ENCODE results near the gene NEURL3.

DNA sequence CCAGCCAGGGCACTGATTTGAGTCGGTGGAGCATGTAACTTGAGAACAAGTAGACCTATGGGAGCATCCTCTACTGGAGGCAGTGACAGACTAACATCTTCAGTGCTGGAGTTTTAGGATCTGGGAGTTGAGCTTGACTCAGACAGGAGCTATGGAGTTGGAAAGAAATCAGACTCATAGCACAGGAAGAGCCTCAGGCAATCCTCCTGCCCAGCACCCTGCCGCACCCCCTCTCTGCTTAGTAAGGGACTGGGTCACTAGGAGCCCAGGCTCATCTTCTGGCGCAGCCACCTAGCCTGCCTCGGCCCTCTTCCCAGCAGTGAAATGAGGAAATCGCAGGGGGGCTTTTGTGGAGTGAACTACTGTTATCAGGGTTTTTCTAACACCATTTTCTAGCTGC lies 35.0 kb upstream of the NEURL3 start:
- TF ChIP-seq, protein P1, sequence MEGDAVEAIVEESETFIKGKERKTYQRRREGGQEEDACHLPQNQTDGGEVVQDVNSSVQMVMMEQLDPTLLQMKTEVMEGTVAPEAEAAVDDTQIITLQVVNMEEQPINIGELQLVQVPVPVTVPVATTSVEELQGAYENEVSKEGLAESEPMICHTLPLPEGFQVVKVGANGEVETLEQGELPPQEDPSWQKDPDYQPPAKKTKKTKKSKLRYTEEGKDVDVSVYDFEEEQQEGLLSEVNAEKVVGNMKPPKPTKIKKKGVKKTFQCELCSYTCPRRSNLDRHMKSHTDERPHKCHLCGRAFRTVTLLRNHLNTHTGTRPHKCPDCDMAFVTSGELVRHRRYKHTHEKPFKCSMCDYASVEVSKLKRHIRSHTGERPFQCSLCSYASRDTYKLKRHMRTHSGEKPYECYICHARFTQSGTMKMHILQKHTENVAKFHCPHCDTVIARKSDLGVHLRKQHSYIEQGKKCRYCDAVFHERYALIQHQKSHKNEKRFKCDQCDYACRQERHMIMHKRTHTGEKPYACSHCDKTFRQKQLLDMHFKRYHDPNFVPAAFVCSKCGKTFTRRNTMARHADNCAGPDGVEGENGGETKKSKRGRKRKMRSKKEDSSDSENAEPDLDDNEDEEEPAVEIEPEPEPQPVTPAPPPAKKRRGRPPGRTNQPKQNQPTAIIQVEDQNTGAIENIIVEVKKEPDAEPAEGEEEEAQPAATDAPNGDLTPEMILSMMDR (conservative IDR thresholded peaks at IDR 0.05 in 1 of 2, IDR thresholded peaks at IDR 0.05 in 1 of 2; ENCODE audit: low read depth in 1 of 2, low read length in 2 of 2), result no peak
- no peak for TF ChIP-seq EZH2 (IDR thresholded peaks at IDR 0.05; ENCODE audit: low read length, missing control alignments)
